GDM1 (cell line): ENCODE data around the gene DOCK10.

ENCODE experiments used
- DNase-seq: peaks from one replicate; lab custom pipeline; 2025; lab: John Stamatoyannopoulos, UW

Gene DOCK10

GRCh38 chr2:224775647-224776046 lies 266.6 kb downstream of the DOCK10 start:
- no peak for DNase-seq

- no peak for DNase-seq
These were observed 267.5 kb downstream of the DOCK10 start for GRCh38 chr2:224774735-224775134.

GRCh38 chr2:224772494-224772893 lies 269.8 kb downstream of the DOCK10 start:
- no peak for DNase-seq

DNA sequence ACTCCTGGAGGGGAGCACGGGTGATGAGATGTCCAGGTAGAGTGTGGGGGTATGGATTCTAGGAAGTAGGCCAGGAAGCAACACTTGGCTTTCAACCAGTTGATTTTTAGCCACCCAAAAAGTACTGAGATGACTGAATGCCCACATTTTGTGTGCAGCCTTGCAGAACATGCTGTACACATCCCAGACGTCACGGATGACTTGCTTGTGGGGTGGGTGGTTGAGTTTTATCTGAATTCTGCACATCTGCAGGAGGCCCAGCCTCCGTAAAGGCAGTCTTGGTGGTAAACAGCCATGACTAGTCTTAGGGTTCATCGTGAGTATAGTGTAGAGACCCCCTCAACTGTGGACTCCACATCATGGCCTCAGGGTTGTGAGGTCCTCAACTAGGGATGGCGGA lies 272.8 kb downstream of the DOCK10 start:
- no peak for DNase-seq

GRCh38 chr2:224764565-224765236 lies 277.6 kb downstream of the DOCK10 start:
- no peak for DNase-seq

DNA sequence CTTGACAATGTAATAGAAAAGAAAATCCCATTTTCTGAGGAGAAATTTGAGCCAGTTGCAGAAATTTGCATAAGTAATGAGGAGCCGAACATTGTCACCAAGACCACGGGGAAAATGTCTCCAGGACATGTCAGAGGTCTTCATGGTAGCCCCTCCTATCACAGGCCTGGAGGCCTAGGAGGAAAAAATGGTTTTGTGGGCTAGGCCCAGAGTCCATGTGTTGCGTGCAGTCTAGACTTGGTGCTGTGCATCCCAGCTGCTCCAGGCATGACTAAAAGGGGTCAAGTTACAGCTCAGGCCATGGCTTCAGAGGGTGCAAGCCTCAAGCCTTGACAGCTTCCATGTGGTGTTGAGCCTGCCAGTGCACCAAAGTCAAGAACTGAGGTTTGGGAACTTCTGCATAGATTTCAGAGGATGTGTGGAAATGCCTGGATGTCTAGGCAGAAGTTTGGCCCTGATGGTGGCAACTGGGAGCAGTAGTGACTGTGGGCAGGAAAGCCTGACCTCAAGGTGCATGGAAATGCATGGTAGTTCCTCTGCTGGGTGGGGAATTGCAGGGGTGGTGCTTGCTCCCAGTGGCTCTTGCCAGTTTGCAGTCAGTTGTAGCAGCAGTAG lies 284.2 kb downstream of the DOCK10 start:
- DNase-seq = no peak

- no peak for DNase-seq
These were observed 288.3 kb downstream of the DOCK10 start for GRCh38 chr2:224753743-224754540.

- DNase-seq = no peak
These were observed 290.1 kb downstream of the DOCK10 start for GRCh38 chr2:224751996-224752698.

GRCh38 chr2:224749136-224749535 lies 293.1 kb downstream of the DOCK10 start:
- no peak for DNase-seq

DNA sequence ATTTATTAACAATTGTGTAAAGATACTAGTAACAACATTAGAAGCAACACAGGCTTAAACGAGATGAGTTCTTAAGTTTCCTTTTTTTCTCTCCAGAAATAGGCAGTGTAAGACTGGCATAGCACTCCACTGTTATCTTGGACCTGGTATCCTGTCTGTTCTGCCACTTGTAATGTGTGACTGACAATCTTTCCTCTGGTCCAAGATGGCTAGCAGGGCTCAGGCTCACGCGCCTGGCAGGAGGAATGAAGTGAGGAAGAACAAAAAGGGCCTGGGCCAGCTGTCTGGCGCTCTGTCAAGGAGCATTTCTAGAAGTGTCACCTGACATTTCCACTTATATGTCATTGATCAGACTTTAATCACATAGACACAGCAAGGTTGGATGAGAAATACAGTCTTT lies 294.5 kb downstream of the DOCK10 start:
- no peak for DNase-seq

DNA sequence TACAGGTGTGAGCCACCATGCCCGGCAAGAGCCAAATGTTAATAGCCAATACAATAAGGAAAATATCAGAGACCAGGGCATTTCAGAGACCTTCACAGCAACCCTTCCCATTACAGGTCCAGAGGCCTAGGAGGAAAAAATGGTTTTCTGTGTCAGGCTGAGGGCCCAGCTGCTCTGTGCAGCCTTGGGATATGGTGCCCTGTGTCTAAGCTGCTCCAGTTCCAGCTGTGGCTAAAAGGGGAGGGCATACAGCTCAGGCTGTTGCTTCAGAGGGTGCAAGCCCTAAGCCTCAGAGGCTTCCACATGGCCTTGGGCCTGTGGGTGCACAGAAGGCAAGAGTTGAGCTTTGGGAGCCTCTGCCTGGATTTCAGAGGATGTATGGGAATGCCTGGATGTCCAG lies 306.0 kb downstream of the DOCK10 start:
- DNase-seq = no peak

DNA sequence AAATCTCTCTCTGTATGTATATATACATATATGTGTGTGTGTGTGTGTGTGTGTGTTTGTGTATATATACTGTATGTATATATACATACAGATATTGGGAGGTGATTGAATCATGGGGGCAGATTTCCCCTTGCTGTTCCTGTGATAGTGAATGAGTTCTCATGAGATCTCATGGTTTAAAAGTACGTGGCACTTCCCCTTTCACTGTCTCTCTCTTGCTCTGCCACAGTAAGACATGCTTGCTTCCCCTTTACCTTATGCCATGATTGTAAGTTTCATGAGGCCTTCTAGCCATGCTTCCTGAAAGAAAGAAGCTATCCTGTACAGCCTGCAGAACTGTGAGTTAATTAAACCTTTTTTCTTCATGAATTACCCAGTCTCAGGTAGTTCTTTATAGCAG lies 307.3 kb downstream of the DOCK10 start:
- no peak for DNase-seq

GRCh38 chr2:224731665-224732064 lies 310.6 kb downstream of the DOCK10 start:
- DNase-seq = no peak

- DNase-seq = no peak
These were observed 312.8 kb downstream of the DOCK10 start for GRCh38 chr2:224729435-224729834.

DNA sequence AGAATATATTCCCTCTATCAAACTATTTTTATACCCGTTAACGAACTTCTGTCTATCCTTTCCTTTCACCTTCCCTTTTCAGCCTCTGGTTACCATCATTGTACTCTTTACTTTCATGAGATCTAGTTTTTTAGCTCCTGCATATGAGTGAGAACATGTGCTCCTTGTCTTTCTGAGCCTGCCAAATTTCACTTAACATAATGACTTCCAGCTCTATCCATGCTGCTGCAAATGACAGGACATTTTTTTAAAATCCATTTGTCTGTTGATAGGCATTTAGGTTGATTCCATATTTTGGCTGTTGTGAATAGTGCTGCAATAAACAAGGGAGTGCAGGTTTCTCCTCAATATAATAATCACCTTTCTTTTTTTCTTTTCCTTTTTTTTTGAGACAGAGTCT lies 317.9 kb downstream of the DOCK10 start:
- no peak for DNase-seq

DNA sequence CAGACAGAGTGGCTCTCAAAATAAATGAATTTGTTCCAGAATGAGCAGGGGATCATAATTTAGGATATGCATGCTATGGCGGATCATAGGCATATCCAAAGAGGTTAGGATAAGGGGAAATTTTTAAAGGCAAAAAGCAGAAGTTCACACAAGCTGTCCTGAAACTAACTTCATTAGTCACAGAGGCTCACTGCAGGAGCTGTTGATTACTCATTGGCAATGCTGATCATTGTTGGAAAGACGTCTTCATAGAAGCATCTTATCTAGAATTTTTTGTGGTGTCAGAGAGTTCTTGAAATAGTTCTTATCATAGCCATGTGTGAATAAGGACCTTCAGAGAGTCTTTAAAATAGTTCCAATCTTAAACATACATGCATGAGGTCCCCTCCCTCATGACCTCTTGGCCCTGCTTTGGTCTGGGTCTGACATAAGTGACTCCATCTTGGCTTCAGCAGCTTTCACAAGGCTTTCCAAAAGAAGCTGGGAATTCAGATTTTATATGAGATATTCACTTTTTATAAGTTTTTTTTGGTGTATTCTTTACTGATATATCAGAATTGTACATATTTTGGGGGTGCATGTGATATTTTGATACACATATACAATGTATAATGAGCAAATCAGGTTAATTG lies 318.6 kb downstream of the DOCK10 start:
- no peak for DNase-seq

DNA sequence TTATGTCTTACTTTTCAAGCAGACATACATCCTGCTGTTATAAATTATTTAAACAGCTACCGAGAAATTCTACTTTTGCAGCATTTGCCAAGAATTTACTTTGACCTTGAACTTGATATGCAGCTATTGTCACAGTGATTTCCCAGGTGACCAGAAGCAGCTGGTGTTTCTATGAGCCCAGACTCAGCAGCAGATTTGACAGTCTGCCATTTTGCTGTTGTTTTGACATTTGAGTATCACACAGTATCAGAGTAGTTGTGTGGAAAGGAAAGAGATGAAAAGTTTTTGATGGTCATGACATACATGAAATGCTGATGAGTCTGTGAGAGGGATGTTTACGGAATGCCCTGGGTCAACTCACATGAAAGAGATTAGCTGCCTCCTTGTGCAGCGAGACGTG lies 319.5 kb downstream of the DOCK10 start:
- DNase-seq = no peak

DNA sequence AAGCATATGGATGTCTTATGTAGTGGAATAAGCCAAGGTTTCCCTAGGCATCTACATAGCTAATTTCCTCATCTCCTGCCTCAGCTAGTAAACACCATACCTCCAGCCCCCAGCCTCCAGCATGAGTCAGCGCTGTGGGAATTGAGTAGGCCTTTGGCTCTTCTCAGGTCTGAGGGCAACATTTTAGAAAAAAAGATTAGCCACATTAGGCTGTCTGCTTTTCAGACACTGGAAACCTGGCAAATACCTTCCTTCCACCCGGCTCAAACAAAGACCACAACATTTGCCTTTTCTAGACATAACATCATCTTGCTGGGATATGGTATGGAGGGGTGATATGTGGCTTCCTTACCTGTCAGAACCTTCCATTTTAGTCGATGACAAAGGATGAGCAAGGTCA lies 320.0 kb downstream of the DOCK10 start:
- no peak for DNase-seq

- no peak for DNase-seq
These were observed 325.3 kb downstream of the DOCK10 start for GRCh38 chr2:224716921-224717320.

DNA sequence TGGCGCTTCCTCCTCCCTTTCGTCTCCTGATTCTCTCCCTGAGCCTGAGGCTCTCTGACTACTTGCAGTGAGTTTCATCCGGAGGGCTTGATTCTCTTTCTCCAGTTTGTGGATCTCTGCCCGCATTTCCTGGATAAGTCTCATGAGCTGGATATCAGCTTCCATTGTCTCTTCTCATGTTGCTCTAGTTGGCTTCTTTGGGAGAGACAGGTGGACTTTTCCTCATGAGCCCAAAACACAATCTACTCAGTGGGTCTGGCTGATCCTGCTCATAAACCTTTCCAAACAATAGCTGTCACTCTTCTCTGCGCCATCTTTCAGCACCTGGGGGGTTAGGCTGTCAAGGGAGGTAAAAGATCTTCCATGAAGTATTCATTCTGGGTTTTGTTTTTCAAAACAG lies 326.1 kb downstream of the DOCK10 start, which contains the start of gene CCDC195:
Gene CCDC195, minus strand, starts transcription at position 165 of the 400 bp plus-strand sequence. Its CDS starts 0 bp downstream, at position 165.
- no peak for DNase-seq
